ENCODE data around the gene NUP93. TPM values are rescaled to one million over a fixed set of nuclear protein-coding genes. Genes with fewer than 3 reads are reported as not detected.

Gene NUP93
- total and polyA plus RNA-seq, 9 of the 15 experiments (the other 6 are each of a cell fraction or from before 2014, with no cell fraction given): 92.0 to 162 (median 121) TPM

- no peak for TF ChIP-seq RREB1 (CRISPR knock-in tag; IDR thresholded peaks at IDR 0.05)
- no peak for TF ChIP-seq CTCF (IDR thresholded peaks at IDR 0.05 in 2 of 3, conservative IDR thresholded peaks at IDR 0.05 in 1 of 3; ENCODE audit: insufficient read depth in 2 of 3, low read depth in 1 of 3, low read length in 3 of 3)
- TF ChIP-seq SAFB (IDR thresholded peaks at IDR 0.05; ENCODE audit: borderline replicate concordance, low read depth, low read length): no peak
- TF ChIP-seq RNF219 (CRISPR knock-in tag; IDR thresholded peaks at IDR 0.05): no peak
- no peak for TF ChIP-seq E2F4 (CRISPR knock-in tag; IDR thresholded peaks at IDR 0.05; ENCODE audit: low read depth)
- TF ChIP-seq SOX6 (IDR thresholded peaks at IDR 0.05): peak; percentile 37; the same call in 1 of the 2 replicates
- TF ChIP-seq U2AF1 (optimal IDR thresholded peaks at IDR 0.05; ENCODE audit: low read depth, low read length): no peak
- TF ChIP-seq ZNF316 (IDR thresholded peaks at IDR 0.05): peak; percentile 78
- no peak for TF ChIP-seq ETV5 (CRISPR knock-in tag; IDR thresholded peaks at IDR 0.05; ENCODE audit: low read depth)
- no peak for TF ChIP-seq ERF (CRISPR knock-in tag; IDR thresholded peaks at IDR 0.05)
- no peak for TF ChIP-seq HINFP (tag; conservative IDR thresholded peaks at IDR 0.05; ENCODE audit: low read depth)
- no peak for TF ChIP-seq ZNF75A (CRISPR knock-in tag; IDR thresholded peaks at IDR 0.05)
- TF ChIP-seq SAP30 (IDR thresholded peaks at IDR 0.05; ENCODE audit: borderline replicate concordance, insufficient read depth, low read depth, low read length, poor library complexity, severe bottlenecking): no peak
- TF ChIP-seq MAFG (tag; conservative IDR thresholded peaks at IDR 0.05): peak; percentile 92
- no peak for TF ChIP-seq ZNF436 (CRISPR knock-in tag; IDR thresholded peaks at IDR 0.05)
- TF ChIP-seq C11orf30 (IDR thresholded peaks at IDR 0.05; ENCODE audit: low read depth): peak; percentile 78
These were observed 83.0 kb downstream of the NUP93 start (continued) for GRCh38 chr16:56812884-56813283.

All from K562 (cell line).